Lower leg skin (tissue), 3 donors: ENCODE measurements around the gene CTAGE4.
"Not testable (repeated sequence)": the region's sequence is repeated elsewhere in the genome, so short reads cannot be mapped to it uniquely, and the experiment has no call there.

ENCODE experiments used
- CTCF ChIP-seq, 3 donors: fragments of 450-650 bp; IDR thresholded peaks; one replicate each; pipeline ENCODE4 v1.5.1; 2016; ENCODE audit warnings: antibody characterized with exemption in 3 of 3, mild to moderate bottlenecking in 3 of 3, moderate library complexity in 2 of 3
- POLR2A ChIP-seq, 2 donors: fragments of 450-650 bp; IDR thresholded peaks; one replicate each; pipeline ENCODE4 v1.6.1; 2016 to 2017; ENCODE audit warnings: antibody characterized with exemption in 2 of 2, mild to moderate bottlenecking in 1 of 2, moderate library complexity in 1 of 2

- TF ChIP-seq CTCF, POLR2A (IDR thresholded peaks at IDR 0.05): not testable (repeated sequence)
These were observed 22.0 kb downstream of the CTAGE4 start for GRCh38 chr7:144205306-144205705.
